ENCODE measurements around the gene OR2L13.
"Not testable (repeated sequence)": the region's sequence is repeated elsewhere in the genome, so short reads cannot be mapped to it uniquely, and the experiment has no call there.

Gene OR2L13, protein sequence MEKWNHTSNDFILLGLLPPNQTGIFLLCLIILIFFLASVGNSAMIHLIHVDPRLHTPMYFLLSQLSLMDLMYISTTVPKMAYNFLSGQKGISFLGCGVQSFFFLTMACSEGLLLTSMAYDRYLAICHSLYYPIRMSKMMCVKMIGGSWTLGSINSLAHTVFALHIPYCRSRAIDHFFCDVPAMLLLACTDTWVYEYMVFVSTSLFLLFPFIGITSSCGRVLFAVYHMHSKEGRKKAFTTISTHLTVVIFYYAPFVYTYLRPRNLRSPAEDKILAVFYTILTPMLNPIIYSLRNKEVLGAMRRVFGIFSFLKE

GRCh38 chr1:248094884-248095283, at the start of gene OR2L13:
Gene OR2L13, plus strand, starts transcription at chr1:248095184. Its CDS starts 4,192 bp downstream, at chr1:248099376.
- no peak for DNase-seq

DNA sequence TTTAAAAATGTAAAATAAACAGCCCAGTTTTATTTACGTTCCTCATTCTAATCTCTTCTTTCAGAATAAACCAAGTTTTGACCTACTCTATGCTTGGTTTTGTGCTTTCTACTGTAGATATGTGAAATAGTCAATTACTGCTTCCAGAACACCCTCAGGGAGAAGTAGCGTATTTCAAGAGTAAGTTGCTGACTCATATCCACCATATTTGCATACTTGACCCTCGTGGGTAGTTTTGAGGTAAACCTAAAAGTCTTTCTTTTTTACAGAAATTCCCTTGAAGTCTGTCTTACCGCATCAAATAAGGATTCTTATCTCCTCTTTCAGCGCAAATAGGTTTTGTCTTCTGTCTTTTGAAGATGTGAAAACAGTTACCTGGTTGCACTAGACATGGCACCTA, 49.8 kb upstream of the OR2L13 start:
- DNase-seq = no peak

- DNase-seq = no peak
Measured at GRCh38 chr1:248046536-248046935, 48.4 kb upstream of the OR2L13 start, which contains the start of gene OR2L3. Gene OR2L3, plus strand, starts transcription at chr1:248046836. Its CDS starts 13,846 bp downstream, at chr1:248060682.

- DNase-seq = no peak
Measured at GRCh38 chr1:248047008-248047407, 48.0 kb upstream of the OR2L13 start.

DNA sequence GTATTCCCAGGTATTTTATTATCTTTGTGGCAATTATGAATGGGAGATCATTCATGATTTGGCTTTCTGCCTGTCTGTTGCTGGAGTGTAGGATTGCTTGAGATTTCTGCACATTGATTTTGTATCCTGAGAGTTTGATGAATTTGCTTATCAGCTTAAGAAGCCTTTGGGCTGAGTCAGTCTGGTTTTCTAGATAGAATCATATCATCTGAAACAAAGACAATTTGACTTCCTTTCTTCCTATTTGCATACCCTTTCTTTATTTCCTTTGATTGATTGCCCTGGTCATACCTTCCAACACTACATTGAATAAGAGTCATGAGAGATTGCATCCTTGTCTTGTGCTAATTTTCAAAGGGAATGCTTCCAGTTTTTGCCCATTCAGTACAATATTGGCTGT, 40.3 kb upstream of the OR2L13 start:
- DNase-seq = no peak

DNA sequence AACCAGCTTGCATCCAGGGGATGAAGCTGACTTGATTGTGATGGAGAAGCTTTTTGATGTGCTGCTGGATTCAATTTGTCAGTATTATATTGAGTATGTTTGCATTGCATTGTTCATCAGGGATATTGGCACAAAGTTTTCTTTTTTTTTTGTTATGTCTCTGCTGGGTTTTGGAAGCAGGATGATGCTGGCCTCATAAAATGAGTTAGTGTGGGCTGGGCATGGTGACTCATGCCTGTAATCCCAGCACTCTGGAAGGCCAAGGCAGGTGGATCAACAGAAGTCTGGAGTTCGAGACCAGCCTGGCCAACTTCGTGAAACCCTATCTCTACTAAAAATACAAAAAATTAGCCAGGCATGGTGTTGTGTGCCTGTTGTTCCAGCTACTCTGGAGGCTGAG, 39.7 kb upstream of the OR2L13 start:
- no peak for DNase-seq

DNA sequence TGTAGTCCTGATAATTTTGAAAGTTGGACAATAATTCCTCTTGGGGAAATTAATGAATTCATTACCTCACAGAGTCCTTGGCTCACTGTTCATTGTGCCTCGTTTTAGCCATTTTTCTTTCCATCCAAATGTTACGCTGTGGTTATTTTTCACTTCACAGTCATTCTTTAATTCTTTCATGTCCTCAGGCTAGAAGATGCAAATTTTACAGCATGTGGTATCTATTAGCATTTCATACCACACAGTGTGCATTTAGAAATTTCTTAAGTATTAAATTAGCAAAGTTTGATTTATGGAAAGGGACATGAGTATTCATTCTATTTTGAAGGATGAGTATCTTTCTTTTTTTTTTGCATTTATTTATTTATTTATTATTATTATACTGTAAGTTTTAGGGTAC, 29.9 kb upstream of the OR2L13 start:
- DNase-seq = no peak

- no peak for DNase-seq
Measured at GRCh38 chr1:248065604-248066003, 29.4 kb upstream of the OR2L13 start.

GRCh38 chr1:248083864-248084263, 11.1 kb upstream of the OR2L13 start:
- DNase-seq = not testable (repeated sequence)

GRCh38 chr1:248098529-248098928, 3.5 kb downstream of the OR2L13 start:
- no peak for DNase-seq

- DNase-seq = no peak
Measured at GRCh38 chr1:248102847-248103246, 7.9 kb downstream of the OR2L13 start.

GRCh38 chr1:248111157-248111556, 16.2 kb downstream of the OR2L13 start:
- no peak for DNase-seq

DNA sequence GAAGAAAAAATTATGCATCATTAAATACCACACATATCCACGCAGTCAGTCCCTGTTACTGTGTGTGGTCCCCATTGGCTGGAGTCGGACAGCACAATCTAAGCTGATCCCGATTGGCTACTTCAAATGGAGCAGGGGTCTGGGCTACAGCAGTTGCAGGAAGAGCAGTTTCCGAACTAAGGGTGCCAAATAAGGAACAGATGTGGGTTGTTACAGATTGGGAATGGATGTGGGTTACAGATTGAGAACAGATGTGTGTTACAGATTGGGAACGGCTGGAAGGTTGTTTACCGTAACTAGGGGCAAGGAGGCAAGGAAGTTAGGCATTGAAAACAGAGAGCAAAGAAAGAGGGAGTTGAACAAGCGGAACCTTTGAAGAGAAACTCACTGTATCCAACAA, 19.9 kb downstream of the OR2L13 start:
- no peak for DNase-seq

DNA sequence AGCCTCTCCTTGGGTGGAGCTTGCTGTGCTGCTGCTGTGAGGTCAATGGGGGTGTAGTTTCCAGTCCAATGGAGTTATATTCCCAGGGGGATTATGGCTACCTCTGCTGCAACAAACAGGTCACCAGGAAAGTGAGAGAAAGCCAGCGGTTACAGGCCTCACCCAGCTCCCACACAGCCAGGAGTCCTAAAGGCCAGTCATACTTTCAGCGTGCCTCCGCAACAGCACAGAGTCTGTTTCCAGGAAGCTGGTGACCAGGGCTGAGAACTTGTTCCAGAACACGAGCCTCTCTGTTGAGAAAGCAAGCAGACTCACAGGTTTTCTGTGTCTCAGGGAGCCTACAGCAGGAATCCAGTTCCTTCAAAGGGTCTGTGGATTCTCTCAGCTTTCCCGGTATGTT, 32.7 kb downstream of the OR2L13 start:
- DNase-seq = no peak

DNA sequence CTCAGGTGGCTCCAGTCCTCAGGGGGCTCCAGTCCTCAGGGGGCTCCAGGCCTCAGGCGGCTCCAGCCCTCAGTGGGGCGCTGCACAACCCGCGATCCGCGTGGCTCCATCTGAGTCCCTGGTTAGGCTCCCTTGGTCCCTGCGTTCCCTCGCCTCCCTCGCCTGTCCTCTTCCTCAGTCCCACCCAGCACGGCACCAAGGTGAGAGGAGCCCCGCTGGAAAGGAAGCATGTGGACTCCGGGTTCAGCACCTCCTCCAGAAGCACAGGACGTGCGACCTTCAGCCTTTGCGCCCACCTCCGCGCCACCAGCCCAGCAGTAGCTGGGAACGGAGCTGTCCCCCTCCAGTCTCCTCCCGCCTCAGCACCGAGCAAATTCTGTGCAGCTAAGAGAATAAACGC, 41.8 kb downstream of the OR2L13 start:
- no peak for DNase-seq

- no peak for DNase-seq
Measured at GRCh38 chr1:248140846-248141245, 45.9 kb downstream of the OR2L13 start.

- no peak for DNase-seq
Measured at GRCh38 chr1:248143311-248143710, 48.3 kb downstream of the OR2L13 start.

GRCh38 chr1:248144513-248145198, 49.7 kb downstream of the OR2L13 start, which contains the start of gene OR2M5:
Gene OR2M5, plus strand, starts transcription at chr1:248145148. Its CDS starts 0 bp downstream, at chr1:248145148.
- DNase-seq = no peak

Measured in DMS153 (cell line).